Stimulated activated naive CD8-positive, alpha-beta T cell treated with anti-CD3 and anti-CD28 coated beads, Interleukin-15, amount 100 ng/mL, for 72 hours (primary cell): Measurements from ENCODE around the gene POSTN.
"Not testable (repeated sequence)": the region's sequence is repeated elsewhere in the genome, so short reads cannot be mapped to it uniquely, and the experiment has no call there.

Source experiments
- ATAC-seq: fragments of 150-1000 bp; cut with Tn5 transposase; 2 replicates; pipeline ENCODE4 v1.10.0; 2021; ENCODE audit warnings: mild to moderate bottlenecking, moderate library complexity
- DNase-seq, 2 donors: peaks; one replicate each; pipeline ENCODE4 v3.0.0; 2021 to 2022
- H3K27ac Mint-ChIP-seq, 2 donors: one replicate each; pipeline ENCODE4 v1.8.0; 2022; ENCODE audit warnings: mild to moderate bottlenecking in 2 of 2, mixed read lengths in 2 of 2, moderate library complexity in 2 of 2
- H3K27me3 Mint-ChIP-seq: one replicate; pipeline ENCODE4 v1.8.0; 2022; ENCODE audit warnings: mixed read lengths
- H3K4me1 Mint-ChIP-seq: one replicate; pipeline ENCODE4 v1.8.0; 2022; ENCODE audit warnings: mild to moderate bottlenecking, mixed read lengths
- H3K4me3 Mint-ChIP-seq, 2 donors: one replicate each; pipeline ENCODE4 v1.8.0; 2022; ENCODE audit warnings: mild to moderate bottlenecking in 2 of 2, mixed read lengths in 2 of 2, moderate library complexity in 1 of 2
- H3K9me3 Mint-ChIP-seq, 2 donors: one replicate each; pipeline ENCODE4 v1.8.0; 2022; ENCODE audit warnings: mixed read lengths in 2 of 2

Gene POSTN

DNA sequence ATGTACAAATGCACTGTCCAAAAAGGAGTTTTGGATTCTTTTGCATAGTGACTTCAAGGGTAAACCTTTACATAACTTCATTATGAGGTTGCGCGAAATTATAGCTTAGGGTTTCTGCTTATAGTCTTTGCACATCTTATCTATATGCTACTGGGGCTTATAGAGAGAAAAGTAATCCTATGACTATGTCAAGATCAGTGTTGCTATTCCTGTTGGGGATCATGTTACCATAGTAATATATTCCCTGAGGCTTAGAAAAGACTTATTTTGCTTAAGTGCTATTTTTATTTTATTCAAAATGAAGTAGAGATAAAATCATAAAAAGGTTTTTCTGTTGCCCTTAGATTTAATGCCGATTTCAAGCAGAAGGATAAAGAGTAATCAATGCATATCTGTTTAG, 14.7 kb upstream of the POSTN start:
- H3K27me3 Mint-ChIP-seq = no peaks in the 10 kb centered on the region

DNA sequence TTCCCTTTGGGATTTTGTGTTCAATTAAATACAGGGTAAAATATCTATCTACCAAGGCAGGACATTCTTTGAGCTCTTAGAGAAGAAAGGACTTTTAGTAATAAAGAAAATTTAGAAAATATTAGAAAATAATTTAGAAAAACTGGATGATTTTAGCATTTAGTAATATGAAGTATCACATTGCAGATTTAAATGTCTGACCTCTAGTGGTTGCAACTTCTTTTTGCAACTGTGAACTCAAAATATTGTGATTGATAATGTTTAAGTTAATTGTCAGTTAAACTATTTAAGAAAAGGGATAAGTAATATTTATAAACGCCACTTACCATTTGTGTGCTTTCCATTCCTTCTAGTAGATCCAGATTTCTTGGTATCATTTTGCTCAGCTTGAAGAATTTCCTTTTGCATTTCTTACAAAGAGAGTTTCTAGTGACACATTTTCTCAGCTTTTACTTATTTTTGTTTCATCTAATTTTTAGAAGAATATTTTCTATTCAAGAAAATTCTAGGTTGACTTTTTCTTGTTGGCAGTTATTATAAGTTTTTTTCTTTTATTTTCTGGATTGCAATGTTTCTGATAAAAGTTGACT, 10.3 kb upstream of the POSTN start:
- Mint-ChIP-seq H3K27ac (no peak overlapping the region), H3K27me3 (no peaks in the 10 kb centered on the region), H3K4me1 (no peaks in the 10 kb centered on the region), H3K9me3 (peaks cover 0 to 11% of the 10 kb centered on the region in 2 donors), H3K4me3 (no peak overlapping the region)
- DNase-seq (no peak), ATAC-seq (no peak)

More for the DNA sequence above, 14.7 kb upstream of the POSTN start:
- Mint-ChIP-seq H3K4me1 (no peaks in the 10 kb centered on the region), H3K4me3 (no peak overlapping the region), H3K9me3 (no peaks in the 10 kb centered on the region), H3K27ac (no peak overlapping the region)
- DNase-seq = no peak
- ATAC-seq = no peak

GRCh38 chr13:37602733-37603381, 4.3 kb upstream of the POSTN start:
- Mint-ChIP-seq H3K27ac (no peak overlapping the region), H3K9me3 (peaks cover 0 to 11% of the 10 kb centered on the region in 2 donors), H3K4me3 (no peak overlapping the region), H3K27me3 (no peaks in the 10 kb centered on the region), H3K4me1 (no peaks in the 10 kb centered on the region)
- ATAC-seq = no peak
- DNase-seq = no peak

DNA sequence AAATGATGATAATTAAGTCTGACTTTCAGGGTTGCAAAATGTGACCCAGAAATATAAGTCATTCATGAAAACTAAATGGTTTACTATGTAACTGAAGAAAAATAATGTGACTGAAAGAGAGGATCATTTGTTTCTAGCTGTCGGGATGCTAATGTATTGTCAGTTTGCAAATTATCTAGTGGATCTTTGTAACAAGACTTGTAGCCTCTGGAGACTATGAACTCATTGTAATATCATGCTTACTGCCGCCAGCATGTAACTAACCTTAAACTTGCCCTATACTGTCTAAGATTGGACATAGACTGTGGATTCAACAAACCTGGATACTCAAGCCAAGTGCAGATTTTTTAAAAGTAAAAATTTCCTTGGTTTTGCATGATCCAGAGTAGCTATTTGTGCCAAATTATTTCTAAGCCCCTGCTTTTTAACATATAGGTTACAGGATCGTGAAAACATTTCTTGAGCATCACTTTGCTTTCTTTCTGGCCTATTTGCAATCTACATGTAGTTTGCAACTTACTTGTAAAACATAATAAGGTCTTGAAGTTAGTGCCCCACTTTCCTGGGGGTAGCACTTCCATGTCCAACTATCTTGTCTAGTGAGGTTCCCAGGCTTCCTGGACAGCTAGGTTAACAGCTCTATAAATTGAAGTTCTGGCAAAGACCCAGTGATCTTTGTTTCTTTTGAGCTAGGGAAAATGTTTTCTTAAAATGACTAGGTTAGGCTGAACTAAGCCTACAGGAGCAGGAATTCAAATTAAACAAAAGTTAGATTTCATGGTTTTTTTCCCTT, 3.3 kb upstream of the POSTN start:
- ATAC-seq = no peak

DNA sequence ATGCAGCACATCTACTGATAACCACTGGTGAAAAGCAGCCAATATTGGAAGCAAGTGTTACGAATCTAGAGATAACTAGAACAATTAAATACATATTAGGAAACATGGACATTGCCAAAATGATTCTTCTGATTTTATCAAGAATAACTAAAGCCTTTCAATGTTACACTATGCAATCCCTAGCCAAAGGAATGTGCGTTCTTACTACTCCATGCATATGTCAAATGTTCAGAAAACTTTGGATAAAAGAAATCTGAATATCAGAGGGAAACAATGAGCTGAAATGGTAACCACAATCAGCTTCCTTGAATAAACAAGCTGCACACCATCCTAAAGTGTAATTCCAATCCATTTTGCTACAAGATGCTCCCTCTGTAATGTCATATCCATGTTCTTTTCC, 951 bp upstream of the POSTN start:
- no peak overlapping the region for H3K4me3 Mint-ChIP-seq
- no peaks in the 10 kb centered on the region for H3K27me3 Mint-ChIP-seq
- ATAC-seq = no peak
- DNase-seq = no peak
- H3K27ac Mint-ChIP-seq = no peak overlapping the region
- no peaks in the 10 kb centered on the region for H3K4me1 Mint-ChIP-seq
- H3K9me3 Mint-ChIP-seq = no peaks in the 10 kb centered on the region

More for the DNA sequence above, 3.3 kb upstream of the POSTN start:
- peaks cover 0 to 7% of the 10 kb centered on the region in 2 donors for H3K9me3 Mint-ChIP-seq
- no peak overlapping the region for H3K27ac Mint-ChIP-seq
- H3K4me3 Mint-ChIP-seq = no peak overlapping the region
- H3K27me3 Mint-ChIP-seq = no peaks in the 10 kb centered on the region
- DNase-seq = no peak
- no peaks in the 10 kb centered on the region for H3K4me1 Mint-ChIP-seq

DNA sequence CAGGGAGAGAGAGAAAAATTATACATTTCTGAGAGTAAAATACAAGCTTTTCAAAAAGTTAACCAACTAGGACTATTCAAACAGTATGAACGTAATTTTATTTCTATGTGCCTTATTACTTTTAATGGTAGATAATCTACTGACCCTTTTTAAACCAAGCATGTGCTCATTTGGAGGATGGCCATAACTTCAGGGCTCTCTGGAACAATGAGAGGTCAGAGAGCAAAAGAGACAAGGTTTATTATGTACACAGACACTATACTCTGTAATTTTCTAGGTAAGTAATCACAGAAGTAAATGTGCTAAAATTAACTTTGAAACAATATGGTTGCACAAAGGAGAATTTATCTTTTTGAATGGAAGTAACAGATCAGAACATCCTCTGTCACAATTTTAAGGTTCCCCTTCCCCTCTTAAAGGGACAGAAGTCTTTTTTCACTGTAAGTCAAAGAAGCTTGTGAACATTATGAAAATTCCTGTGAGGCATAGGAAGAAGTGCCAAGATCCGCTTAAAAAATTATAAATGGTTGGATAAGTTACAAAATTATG, 1.0 kb downstream of the POSTN start:
- H3K27ac Mint-ChIP-seq = no peak overlapping the region
- ATAC-seq = no peak

GRCh38 chr13:37596805-37597204, 1.8 kb downstream of the POSTN start:
- Mint-ChIP-seq H3K9me3 (no peaks in the 10 kb centered on the region), H3K27me3 (no peaks in the 10 kb centered on the region), H3K27ac (no peak overlapping the region), H3K4me1 (no peaks in the 10 kb centered on the region), H3K4me3 (no peak overlapping the region)
- DNase-seq = no peak
- ATAC-seq = no peak

More for the DNA sequence above, 1.0 kb downstream of the POSTN start:
- Mint-ChIP-seq H3K4me3 (no peak overlapping the region), H3K4me1 (no peaks in the 10 kb centered on the region), H3K27me3 (no peaks in the 10 kb centered on the region), H3K9me3 (no peaks in the 10 kb centered on the region)
- DNase-seq = no peak

- no peaks in the 10 kb centered on the region for H3K4me1 Mint-ChIP-seq
- no peaks in the 10 kb centered on the region for H3K27me3 Mint-ChIP-seq
These were observed 3.4 kb downstream of the POSTN start for GRCh38 chr13:37595162-37595561.

DNA sequence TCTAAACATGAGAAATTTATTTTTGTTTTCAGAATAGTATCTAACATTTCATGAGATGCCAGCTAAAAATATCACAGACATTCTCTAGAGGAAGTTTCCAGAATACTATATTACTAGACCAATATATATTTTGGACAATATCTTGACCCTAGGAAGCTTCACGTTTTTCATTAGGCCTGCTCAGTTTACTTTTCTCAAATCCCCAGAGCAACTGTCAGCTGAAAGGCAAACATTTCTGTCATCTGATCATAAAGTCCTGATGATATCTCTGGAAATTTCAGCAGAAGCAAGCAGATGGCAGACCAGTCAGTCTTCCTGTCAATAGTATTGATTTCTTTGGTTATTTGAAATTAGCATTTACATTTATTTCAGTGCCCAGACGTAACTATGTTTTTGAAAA, 4.0 kb downstream of the POSTN start:
- Mint-ChIP-seq H3K27me3 (no peaks in the 10 kb centered on the region), H3K4me1 (no peaks in the 10 kb centered on the region), H3K9me3 (no peaks in the 10 kb centered on the region), H3K27ac (no peak overlapping the region), H3K4me3 (no peak overlapping the region)
- DNase-seq = no peak
- no peak for ATAC-seq

More at GRCh38 chr13:37595162-37595561, 3.4 kb downstream of the POSTN start:
- DNase-seq = no peak
- no peaks in the 10 kb centered on the region for H3K9me3 Mint-ChIP-seq
- ATAC-seq = no peak
- no peak overlapping the region for H3K4me3 Mint-ChIP-seq
- no peak overlapping the region for H3K27ac Mint-ChIP-seq

- not testable (repeated sequence) for DNase-seq, H3K27ac Mint-ChIP-seq, H3K4me1 Mint-ChIP-seq, H3K27me3 Mint-ChIP-seq, ATAC-seq, H3K9me3 Mint-ChIP-seq, H3K4me3 Mint-ChIP-seq
These were observed 9.2 kb downstream of the POSTN start for GRCh38 chr13:37589381-37589780.

DNA sequence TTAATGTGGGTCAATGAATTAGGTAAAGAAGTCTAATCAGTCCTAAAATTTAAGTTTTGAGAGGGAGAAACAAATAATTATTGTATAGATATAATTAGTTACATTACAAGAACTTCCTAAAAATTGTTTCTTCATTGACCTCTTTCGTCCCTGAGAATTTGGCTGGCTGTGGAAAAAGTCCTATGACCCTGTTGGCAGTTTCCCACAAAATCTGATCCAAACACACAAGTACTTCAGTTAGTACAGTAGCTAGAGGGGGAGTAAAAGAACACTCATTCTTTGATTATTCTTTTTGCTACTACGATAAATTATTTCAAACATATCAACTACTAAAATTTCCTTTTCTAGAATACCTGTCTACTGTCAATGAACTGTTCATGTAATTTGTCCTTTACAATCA, 11.3 kb downstream of the POSTN start:
- ATAC-seq (no peak), DNase-seq (no peak)
- Mint-ChIP-seq H3K27ac (no peak overlapping the region), H3K4me3 (no peak overlapping the region), H3K9me3 (peaks cover 0 to 9% of the 10 kb centered on the region in 2 donors), H3K4me1 (no peaks in the 10 kb centered on the region), H3K27me3 (no peaks in the 10 kb centered on the region)

DNA sequence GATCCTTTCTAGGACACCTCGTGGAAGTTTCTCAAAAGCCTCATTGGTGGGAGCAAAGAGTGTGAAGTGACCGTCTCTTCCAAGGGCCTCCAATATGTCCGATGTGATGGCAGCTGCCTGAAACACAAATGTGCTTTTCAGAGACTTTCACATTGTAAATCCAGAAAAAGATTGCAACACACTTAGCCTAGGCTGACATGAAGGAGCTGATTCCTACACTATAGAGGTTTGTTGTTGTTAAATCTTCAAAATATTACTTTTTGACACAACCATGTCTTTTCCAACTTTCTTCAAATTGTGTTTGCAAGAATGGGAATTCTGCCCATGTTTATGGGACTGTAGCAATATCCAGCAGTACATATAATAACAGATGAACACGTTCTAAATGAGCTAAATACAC, 12.4 kb downstream of the POSTN start:
- Mint-ChIP-seq H3K4me1 (no peaks in the 10 kb centered on the region), H3K27ac (no peak overlapping the region), H3K9me3 (peaks cover 0 to 9% of the 10 kb centered on the region in 2 donors), H3K27me3 (no peaks in the 10 kb centered on the region), H3K4me3 (no peak overlapping the region)
- ATAC-seq (no peak), DNase-seq (no peak)

- ATAC-seq (no peak), DNase-seq (no peak)
- no peak overlapping the region for H3K4me3 Mint-ChIP-seq
- no peaks in the 10 kb centered on the region for H3K4me1 Mint-ChIP-seq
- no peak overlapping the region for H3K27ac Mint-ChIP-seq
- no peaks in the 10 kb centered on the region for H3K27me3 Mint-ChIP-seq
- peaks cover 0 to 9% of the 10 kb centered on the region in 2 donors for H3K9me3 Mint-ChIP-seq
These were observed 13.0 kb downstream of the POSTN start for GRCh38 chr13:37585541-37585940.

DNA sequence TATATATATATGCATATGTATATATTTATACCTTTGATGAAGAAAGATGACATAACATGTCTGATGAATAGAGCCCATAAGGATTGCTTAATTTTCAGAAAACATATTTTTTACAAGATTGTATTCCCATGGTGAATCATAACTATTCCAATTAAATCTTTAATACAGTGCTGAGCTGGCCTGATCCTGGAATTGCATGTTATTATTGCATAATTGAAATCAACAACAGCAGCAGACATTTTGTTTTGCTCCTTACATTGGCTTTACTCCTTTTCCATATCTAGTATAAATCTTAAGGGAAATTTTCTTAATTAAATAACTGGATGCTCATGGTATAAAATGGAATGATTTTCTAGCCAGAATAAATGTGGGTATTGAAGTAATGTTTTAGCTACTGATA, 22.0 kb downstream of the POSTN start:
- no peaks in the 10 kb centered on the region for H3K4me1 Mint-ChIP-seq
- no peak overlapping the region for H3K27ac Mint-ChIP-seq
- H3K9me3 Mint-ChIP-seq = no peaks in the 10 kb centered on the region
- no peak for ATAC-seq
- H3K27me3 Mint-ChIP-seq = no peaks in the 10 kb centered on the region
- DNase-seq = no peak
- no peak overlapping the region for H3K4me3 Mint-ChIP-seq

DNA sequence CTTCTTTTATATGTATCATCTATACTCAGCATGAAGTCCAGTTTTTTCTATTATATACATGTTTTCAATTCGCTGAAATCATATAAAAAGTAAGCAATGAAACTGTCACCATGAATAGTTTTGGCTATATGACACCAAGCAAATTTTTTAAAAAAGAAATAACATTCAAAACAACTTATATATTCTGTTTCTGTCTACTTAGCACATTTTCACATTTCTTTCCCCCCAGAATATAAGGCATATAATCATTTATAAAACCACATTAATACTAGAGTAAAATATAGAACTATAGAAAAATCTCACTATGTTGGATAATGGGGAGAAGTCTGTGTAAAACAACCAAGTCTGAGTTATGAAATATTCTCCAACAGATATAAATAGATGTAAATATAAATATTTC, 33.1 kb downstream of the POSTN start:
- Mint-ChIP-seq H3K27me3 (no peaks in the 10 kb centered on the region), H3K27ac (no peak overlapping the region)

GRCh38 chr13:37561031-37561430, 37.5 kb downstream of the POSTN start:
- Mint-ChIP-seq H3K27me3 (no peaks in the 10 kb centered on the region), H3K27ac (no peak overlapping the region), H3K4me3 (no peak overlapping the region), H3K4me1 (no peaks in the 10 kb centered on the region), H3K9me3 (peaks cover 18 to 48% of the 10 kb centered on the region in 2 donors)
- DNase-seq (no peak), ATAC-seq (no peak)

More for the DNA sequence above, 33.1 kb downstream of the POSTN start:
- DNase-seq = no peak
- no peaks in the 10 kb centered on the region for H3K4me1 Mint-ChIP-seq
- ATAC-seq = no peak
- H3K4me3 Mint-ChIP-seq = no peak overlapping the region
- H3K9me3 Mint-ChIP-seq = peaks cover 0 to 10% of the 10 kb centered on the region in 2 donors
